HG02884 (cell line): ENCODE data around the gene RHBDL3.

Experiments used
- ATAC-seq: cut with Tn5 transposase; IDR thresholded peaks from one replicate; pipeline ENCODE4 v1.9.1; 2021; ENCODE audit warnings: mild to moderate bottlenecking, moderate library complexity; ENCODE audit not compliant: unreplicated experiment

RHBDL3 gene

DNA sequence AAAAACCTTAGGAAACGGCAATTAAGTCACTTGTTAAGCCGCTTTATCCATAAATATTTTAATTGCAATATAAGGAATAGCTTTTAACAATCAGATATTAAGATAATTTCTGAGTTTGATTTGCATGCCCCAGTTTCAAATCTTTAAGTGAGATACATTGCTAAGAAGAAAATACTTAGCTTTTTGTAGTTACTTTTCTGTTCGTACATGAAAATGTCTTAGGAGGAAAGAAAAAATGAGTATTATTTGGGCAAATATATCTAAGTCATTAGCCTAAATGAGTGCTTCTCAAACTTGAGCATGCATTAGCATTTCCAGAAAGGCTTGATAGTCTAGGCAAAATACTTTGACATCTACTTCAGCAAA, 90.7 kb downstream of the RHBDL3 start:
- ATAC-seq: no peak

- ATAC-seq: no peak
These were observed 91.1 kb downstream of the RHBDL3 start for GRCh38 chr17:32356750-32357149.

- no peak for ATAC-seq
These were observed 92.0 kb downstream of the RHBDL3 start for GRCh38 chr17:32357615-32358014.

DNA sequence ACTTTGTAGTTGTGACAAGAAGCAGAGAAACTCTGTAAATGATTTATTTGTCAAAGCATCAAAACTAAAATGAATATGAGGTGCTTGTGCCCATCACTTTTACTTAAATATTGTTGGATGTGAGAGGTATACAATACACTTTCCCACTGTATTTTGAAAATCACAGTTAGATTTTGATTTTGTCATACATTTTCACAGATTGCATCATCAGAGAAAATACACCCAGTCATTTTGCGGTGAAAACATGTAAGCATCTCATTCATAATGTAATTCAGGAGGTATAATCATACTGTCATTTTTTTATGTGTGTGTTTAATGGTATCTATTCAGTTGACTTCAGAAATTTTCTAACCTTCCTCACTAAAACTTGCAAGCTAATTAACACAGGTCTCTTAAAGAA, 95.6 kb downstream of the RHBDL3 start:
- ATAC-seq: no peak

DNA sequence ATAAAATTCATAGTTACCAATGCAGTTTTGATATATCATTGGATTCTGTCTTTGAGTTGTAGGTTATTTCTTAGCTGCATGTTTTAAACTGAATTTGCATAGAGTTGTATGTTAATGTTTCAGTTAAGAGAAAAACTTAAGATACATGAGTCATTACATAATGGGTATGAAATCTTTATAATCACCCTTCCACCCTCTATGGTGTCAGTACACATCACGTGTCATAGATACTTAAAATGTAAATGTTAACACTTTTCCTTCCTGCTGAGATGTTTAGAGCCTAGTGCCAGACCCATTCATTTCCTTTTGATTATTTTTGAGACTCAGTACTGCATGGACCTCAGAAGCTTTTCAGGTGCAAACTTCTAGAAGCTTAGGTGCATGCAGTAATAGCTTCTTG, 104.8 kb downstream of the RHBDL3 start:
- no peak for ATAC-seq
